Tibial artery (tissue), 4 donors: ENCODE results near the gene ERBB2.

Experiments
- DNase-seq, 2 donors: peaks; one replicate each; pipeline ENCODE4 v3.0.0-alpha.2; 2019
- H3K27ac ChIP-seq, 2 donors: fragments of 200-600 bp; sonication (generic) in 1 of 2; 1 replicate in 1 of 2; 2 replicates in 1 of 2; pipeline ENCODE4 v1.5.1; 2018 to 2019; ENCODE audit warnings: mild to moderate bottlenecking in 1 of 2
- H3K27me3 ChIP-seq, 2 donors: fragments of 200-600 bp; sonication (generic) in 1 of 2; one replicate each; pipeline versions ENCODE4 v1.5.1 to v1.6.0; 2016 to 2019
- H3K36me3 ChIP-seq, 3 donors: fragments of 200-600 bp; sonication (generic) in 2 of 3; one replicate each; pipeline ENCODE4 v1.5.1; 2016 to 2019; ENCODE audit warnings: mild to moderate bottlenecking in 2 of 3
- H3K4me1 ChIP-seq, 4 donors: fragments of 200-600 bp; sonication (generic) in 2 of 4; 1 replicate in 3 of 4; 2 replicates in 1 of 4; pipeline ENCODE4 v1.5.1; 2016 to 2019
- H3K4me3 ChIP-seq, 2 donors: fragments of 200-600 bp; sonication (generic) in 1 of 2; 1 replicate in 1 of 2; 2 replicates in 1 of 2; pipeline ENCODE4 v1.5.1; 2018 to 2019; ENCODE audit warnings: mild to moderate bottlenecking in 2 of 2
- H3K9me3 ChIP-seq, 3 donors: fragments of 200-600 bp; sonication (generic) in 1 of 3; one replicate each; pipeline ENCODE4 v1.5.1; 2016 to 2019
- intact Hi-C: fragments of 100-400 bp; cut with DNase I; formaldehyde crosslinking; loops from one replicate; pipeline ENCODE4 v1.15.0; 2023; ENCODE audit warnings: low total_unique reads
- TF ChIP-seq, protein P1 (sequence below), 2 experiments: fragments of 200-600 bp in 1 of 2; fragments of 450-650 bp in 1 of 2; IDR thresholded peaks; one replicate each; pipeline ENCODE4 v1.5.1; 2017 to 2019; ENCODE audit warnings: antibody characterized with exemption in 2 of 2, mild to moderate bottlenecking in 1 of 2, moderate library complexity in 1 of 2

The ERBB2 gene

DNA sequence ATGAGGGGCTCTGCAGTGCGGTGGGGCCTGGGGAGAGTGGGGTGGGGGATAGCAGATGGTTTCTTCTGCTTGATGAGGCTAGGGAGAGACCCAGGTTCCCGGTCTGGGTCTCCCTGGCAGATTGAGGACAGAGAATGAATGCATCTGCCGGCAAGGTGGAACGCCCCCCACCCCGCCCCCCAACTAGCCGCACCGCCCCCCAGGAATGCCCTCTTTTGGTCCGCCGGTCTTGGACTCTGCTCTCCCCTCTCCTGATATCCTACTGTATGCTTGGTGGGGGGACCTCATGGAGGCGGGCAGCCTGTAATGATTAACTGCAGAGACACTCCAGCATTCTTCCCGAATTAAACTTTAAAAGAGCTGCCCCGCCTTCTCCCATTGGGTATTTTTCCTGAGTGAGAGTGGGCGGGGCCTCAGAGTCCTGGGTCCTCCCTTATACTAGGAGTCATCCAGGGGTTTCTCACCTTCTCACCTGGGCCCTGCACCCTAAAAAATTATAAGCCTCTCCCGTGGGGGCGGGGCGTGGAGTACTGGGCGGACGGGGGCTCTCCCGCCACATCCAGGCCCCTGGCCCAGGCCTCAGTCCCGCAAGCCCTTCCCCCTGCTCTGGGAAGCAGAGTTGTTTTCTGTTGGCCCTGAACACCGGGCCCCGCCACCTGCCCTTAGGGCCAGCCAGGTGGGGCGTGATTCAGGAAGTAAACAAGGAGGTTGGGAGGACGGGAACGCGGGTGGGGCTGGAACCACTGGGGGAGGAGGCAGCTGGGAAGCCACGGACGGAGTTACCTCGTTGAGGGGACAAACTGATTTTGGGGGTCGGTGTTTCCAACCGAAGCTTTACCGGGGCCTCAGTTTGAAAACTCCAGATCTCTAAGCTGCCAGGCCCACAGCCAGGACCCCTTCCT, 39.4 kb downstream of the ERBB2 start:
- H3K27me3 ChIP-seq, result peaks cover 11 to 86% of the 10 kb centered on the region in 2 donors
- peak in 1 of 2 donors; percentile 36 for DNase-seq

DNA sequence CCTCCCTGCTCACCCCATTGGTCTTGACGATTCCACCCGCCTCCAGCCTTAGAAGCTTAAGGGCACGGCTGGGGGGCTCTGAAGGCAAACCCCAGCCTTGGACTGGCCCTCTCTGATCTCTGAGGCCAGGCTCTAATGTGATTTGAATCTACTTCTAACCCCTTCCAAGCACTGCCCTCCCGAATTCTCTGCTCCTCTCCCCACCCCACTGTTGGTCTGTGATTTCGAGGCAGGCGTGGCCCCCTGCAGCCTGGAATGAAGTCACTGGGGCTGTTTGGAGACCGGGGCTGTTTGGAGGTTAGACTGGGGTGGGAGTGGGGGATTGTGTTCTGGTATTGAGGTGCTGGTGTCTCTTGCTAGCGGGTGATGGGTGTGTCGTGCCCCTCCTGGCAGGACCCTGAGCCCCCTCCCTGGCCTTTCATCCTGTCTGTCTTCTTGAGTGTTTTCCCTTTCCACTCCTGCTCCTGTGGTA, 40.1 kb downstream of the ERBB2 start:
- H3K4me3 ChIP-seq, result peak overlapping the region in 1 of 2 donors; percentile 9
- no peak for DNase-seq
- intact Hi-C loops, result no loop called here
- H3K9me3 ChIP-seq, result no peaks in the 10 kb centered on the region
- peaks cover 11 to 93% of the 10 kb centered on the region in 2 donors for H3K27me3 ChIP-seq
- H3K4me1 ChIP-seq, result peaks cover 6 to 38% (median 27%) of the 10 kb centered on the region in 4 donors
- no peak overlapping the region for H3K27ac ChIP-seq
- TF ChIP-seq, protein P1, sequence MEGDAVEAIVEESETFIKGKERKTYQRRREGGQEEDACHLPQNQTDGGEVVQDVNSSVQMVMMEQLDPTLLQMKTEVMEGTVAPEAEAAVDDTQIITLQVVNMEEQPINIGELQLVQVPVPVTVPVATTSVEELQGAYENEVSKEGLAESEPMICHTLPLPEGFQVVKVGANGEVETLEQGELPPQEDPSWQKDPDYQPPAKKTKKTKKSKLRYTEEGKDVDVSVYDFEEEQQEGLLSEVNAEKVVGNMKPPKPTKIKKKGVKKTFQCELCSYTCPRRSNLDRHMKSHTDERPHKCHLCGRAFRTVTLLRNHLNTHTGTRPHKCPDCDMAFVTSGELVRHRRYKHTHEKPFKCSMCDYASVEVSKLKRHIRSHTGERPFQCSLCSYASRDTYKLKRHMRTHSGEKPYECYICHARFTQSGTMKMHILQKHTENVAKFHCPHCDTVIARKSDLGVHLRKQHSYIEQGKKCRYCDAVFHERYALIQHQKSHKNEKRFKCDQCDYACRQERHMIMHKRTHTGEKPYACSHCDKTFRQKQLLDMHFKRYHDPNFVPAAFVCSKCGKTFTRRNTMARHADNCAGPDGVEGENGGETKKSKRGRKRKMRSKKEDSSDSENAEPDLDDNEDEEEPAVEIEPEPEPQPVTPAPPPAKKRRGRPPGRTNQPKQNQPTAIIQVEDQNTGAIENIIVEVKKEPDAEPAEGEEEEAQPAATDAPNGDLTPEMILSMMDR (IDR thresholded peaks at IDR 0.05), result no peak
- peaks cover 0 to 23% (median 0%) of the 10 kb centered on the region in 3 donors for H3K36me3 ChIP-seq

More for the DNA sequence above, 39.4 kb downstream of the ERBB2 start:
- H3K27ac ChIP-seq, result no peak overlapping the region
- H3K4me3 ChIP-seq, result peak overlapping the region; percentile 9 to 29
- TF ChIP-seq, protein P1 (IDR thresholded peaks at IDR 0.05), result no peak
- peaks cover 0 to 16% (median 0%) of the 10 kb centered on the region in 3 donors for H3K36me3 ChIP-seq
- no peaks in the 10 kb centered on the region for H3K9me3 ChIP-seq
- intact Hi-C loops, result no loop called here
- peaks cover 6 to 38% (median 27%) of the 10 kb centered on the region in 4 donors for H3K4me1 ChIP-seq

DNA sequence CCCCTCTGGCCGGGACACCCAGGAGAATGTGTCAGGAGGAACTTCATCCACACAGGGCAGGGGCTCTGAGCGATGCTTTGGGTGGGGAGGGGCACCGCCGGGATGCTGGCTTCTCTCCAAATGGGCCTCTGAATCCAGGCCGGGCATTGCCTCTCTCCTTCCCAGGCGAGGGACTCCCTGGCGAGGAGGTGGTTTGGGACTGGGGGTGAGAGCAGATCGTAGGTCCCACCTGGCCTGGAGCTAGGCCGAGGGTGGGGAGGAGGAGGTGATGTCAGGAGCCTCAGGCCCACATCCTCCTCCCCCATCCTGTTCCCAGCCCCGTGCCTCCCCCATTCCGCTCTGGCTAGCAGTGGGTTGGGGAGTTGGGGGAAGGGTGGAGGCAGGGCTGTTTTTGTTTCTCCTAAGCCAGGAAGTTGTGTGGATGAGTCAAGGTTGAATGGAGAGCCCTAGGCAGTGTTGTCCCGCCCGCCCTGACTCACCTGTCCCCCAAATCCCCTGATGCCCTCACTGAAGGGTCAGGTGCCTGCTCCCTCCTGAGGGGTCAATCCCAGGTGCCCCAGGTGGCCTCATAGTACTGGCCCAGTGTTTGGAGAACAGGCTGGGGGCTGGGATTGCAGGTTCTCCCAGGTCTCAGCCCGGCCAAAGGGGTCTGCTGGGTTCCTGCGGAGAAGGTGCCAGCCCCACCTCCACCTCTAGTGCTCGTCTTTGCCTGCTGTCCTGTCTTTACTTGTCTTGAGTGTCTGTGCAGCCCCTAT, 40.7 kb downstream of the ERBB2 start:
- H3K27ac ChIP-seq, result no peak overlapping the region
- intact Hi-C loops, result no loop called here
- peaks cover 11 to 99% of the 10 kb centered on the region in 2 donors for H3K27me3 ChIP-seq
- no peak overlapping the region for H3K4me3 ChIP-seq
- peaks cover 0 to 29% (median 0%) of the 10 kb centered on the region in 3 donors for H3K36me3 ChIP-seq
- DNase-seq, result no peak
- no peaks in the 10 kb centered on the region for H3K9me3 ChIP-seq
- TF ChIP-seq, protein P1 (IDR thresholded peaks at IDR 0.05), result no peak
- peaks cover 6 to 38% (median 27%) of the 10 kb centered on the region in 4 donors for H3K4me1 ChIP-seq

DNA sequence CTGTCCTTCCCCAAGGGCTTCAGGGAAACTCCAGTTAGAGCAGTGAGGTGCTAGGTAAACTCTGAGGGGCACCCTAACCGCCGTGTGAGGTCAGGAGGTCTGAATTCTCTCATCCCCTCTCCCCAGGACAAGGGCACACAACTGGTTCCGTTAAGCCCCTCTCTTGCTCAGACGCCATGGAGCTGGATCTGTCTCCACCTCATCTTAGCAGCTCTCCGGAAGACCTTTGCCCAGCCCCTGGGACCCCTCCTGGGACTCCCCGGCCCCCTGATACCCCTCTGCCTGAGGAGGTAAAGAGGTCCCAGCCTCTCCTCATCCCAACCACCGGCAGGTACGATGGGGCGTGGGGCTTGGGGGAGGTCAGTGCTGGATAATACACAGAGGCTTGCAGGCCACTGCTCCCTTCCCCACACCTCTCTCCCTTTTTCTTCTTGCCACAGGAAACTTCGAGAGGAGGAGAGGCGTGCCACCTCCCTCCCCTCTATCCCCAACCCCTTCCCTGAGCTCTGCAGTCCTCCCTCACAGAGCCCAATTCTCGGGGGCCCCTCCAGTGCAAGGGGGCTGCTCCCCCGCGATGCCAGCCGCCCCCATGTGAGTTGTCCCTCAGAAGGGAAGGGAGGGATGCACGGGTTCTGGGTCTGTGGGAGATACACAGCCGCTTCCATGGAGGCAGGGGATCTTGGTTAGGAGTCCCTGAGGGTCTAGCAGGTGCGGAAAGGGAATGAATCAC, 42.4 kb downstream of the ERBB2 start:
- H3K4me3 ChIP-seq, result no peak overlapping the region
- H3K27me3 ChIP-seq, result peaks cover 11 to 90% of the 10 kb centered on the region in 2 donors
- peaks cover 0 to 44% (median 0%) of the 10 kb centered on the region in 3 donors for H3K36me3 ChIP-seq
- H3K9me3 ChIP-seq, result no peaks in the 10 kb centered on the region
- TF ChIP-seq, protein P1 (IDR thresholded peaks at IDR 0.05), result no peak
- intact Hi-C loops, result no loop called here
- DNase-seq, result no peak
- no peak overlapping the region for H3K27ac ChIP-seq
- H3K4me1 ChIP-seq, result peaks cover 6 to 33% (median 27%) of the 10 kb centered on the region in 4 donors

DNA sequence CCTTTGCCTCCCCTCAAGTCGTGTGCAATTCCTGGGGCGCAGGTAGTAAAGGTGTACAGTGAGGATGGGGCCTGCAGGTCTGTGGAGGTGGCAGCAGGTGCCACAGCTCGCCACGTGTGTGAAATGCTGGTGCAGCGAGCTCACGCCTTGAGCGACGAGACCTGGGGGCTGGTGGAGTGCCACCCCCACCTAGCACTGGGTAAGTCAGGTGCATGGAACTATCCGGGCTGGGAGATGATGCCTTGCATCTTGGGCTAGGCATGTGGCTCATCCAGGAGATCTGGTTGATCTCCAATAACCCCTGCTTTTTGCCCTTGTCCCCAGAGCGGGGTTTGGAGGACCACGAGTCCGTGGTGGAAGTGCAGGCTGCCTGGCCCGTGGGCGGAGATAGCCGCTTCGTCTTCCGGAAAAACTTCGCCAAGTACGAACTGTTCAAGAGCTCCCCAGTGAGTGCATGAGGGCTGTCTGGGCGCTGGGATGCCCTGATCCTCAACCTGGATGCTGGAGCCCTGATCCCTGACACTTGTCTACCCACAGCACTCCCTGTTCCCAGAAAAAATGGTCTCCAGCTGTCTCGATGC, 43.1 kb downstream of the ERBB2 start:
- Histone ChIP-seq H3K4me3 (no peak overlapping the region), H3K36me3 (peaks cover 0 to 44% (median 0%) of the 10 kb centered on the region in 3 donors), H3K4me1 (peaks cover 6 to 31% (median 22%) of the 10 kb centered on the region in 4 donors), H3K27me3 (peaks cover 5 to 83% of the 10 kb centered on the region in 2 donors), H3K27ac (no peak overlapping the region), H3K9me3 (no peaks in the 10 kb centered on the region)
- DNase-seq, result no peak
- intact Hi-C loops, result no loop called here
- TF ChIP-seq, protein P1 (IDR thresholded peaks at IDR 0.05), result no peak
